Ovary (tissue), 9 donors: ENCODE results near the gene TDRD9. TPM values are rescaled to one million over a fixed set of nuclear protein-coding genes. Genes with fewer than 3 reads are reported as not detected.
A peak's percentile ranks its signal among the peaks of the same experiment; 100 is the strongest.

Source experiments
- DNase-seq, 5 donors: peaks; one replicate each; pipeline ENCODE4 v3.0.0-alpha.2; 2019 to 2020
- H3K27ac ChIP-seq, 2 donors: fragments of 200-600 bp; one replicate each; pipeline versions ENCODE4 v1.5.1 to v1.8.0; 2019 to 2022
- H3K27me3 ChIP-seq: fragments of 200-600 bp; one replicate; pipeline ENCODE4 v1.8.0; 2022
- H3K36me3 ChIP-seq: fragments of 200-600 bp; sonication (generic); one replicate; pipeline ENCODE4 v1.5.1; 2019
- H3K4me1 ChIP-seq: one replicate; pipeline ENCODE4 v1.8.1; 2013; ENCODE audit warnings: mild to moderate bottlenecking, moderate library complexity; ENCODE audit not compliant: insufficient read depth
- H3K4me3 ChIP-seq: fragments of 200-600 bp; sonication (generic); one replicate; pipeline ENCODE4 v1.5.1; 2017
- H3K9me3 ChIP-seq, 2 donors: fragments of 200-600 bp in 1 of 2; sonication (generic) in 1 of 2; one replicate each; pipeline versions ENCODE4 v1.5.1 to v1.8.1; 2013 to 2019; ENCODE audit warnings: mild to moderate bottlenecking in 1 of 2, moderate library complexity in 1 of 2
- EP300 ChIP-seq: sonication (generic); formaldehyde crosslinking; IDR thresholded peaks from one replicate; pipeline ENCODE4 v1.6.1; 2017; ENCODE audit warnings: antibody characterized with exemption
- POLR2A ChIP-seq: fragments of 450-650 bp; IDR thresholded peaks from one replicate; pipeline ENCODE4 v1.6.1; 2017; ENCODE audit warnings: antibody characterized with exemption, mild to moderate bottlenecking, moderate library complexity
- WGBS, 3 donors: extraction: QIAGEN DNeasy Blood & Tissue Kit in 1 of 3; methylation state at CpG; one replicate each; pipeline versions ENCODE4 v1.1.5 to v1.1.7; 2013 to 2017; 5-methylcytosine and 5-hydroxymethylcytosine counted together
- intact Hi-C, 4 donors: fragments of 100-400 bp; cut with DNase I; formaldehyde crosslinking; loops; one replicate each; pipeline versions ENCODE4 v1.11.0 to v1.15.1; 2022 to 2023
- polyA plus RNA-seq, 2 donors: library from polyadenylated mRNA; stranded (reverse); fragments of 200-250 nt in 1 of 2; fragments of 350-450 nt in 1 of 2; fragmentation: Illumina TruSeq in 1 of 2; extraction: RNeasy Lipid Tissue Mini Kit (QIAGEN cat#74804) in 1 of 2; gene quantifications; one replicate each; pipeline ENCODE4 v1.2.3, GENCODE V29; 2013 to 2014
- total RNA-seq, 7 donors: library from RNA; depleted of rRNA in 2 of 7; stranded (reverse); fragments of >200 nt in 2 of 7; fragmentation: NEBNext Ultra II Directional in 3 of 7; extraction: Animal tissue kit (Norgen Biotek cat#: 25700) in 3 of 7; gene quantifications; one replicate each; pipeline versions ENCODE4 v1.1.0 to v1.2.4, GENCODE V29; 2016 to 2023
- TF ChIP-seq, protein P1 (sequence below), 3 donors: fragments of 450-650 bp in 2 of 3; fragments of 200-600 bp in 1 of 3; IDR thresholded peaks; one replicate each; pipeline versions ENCODE4 v1.5.1 to v1.8.0; 2016 to 2022; ENCODE audit warnings: antibody characterized with exemption in 3 of 3, mild to moderate bottlenecking in 1 of 3
- donor health status: DM: no; HTN: no; CAD: no; lungs with moderate emphysema.
- donor health status: DM: no; HTN: no; CAD: no.
- donor health status: Bipolar disorder and iron deficiency.
- donor health status: DM: yes; HTN: yes; CAD: no.
- donor health status: DM: no; HTN: no; CAD: no.
- donor health status: DM: yes; HTN: yes; CAD: no.

TDRD9 gene
- total and polyA plus RNA-seq, 9 donors = 0.23 to 5.1 (median 0.83) TPM

DNA sequence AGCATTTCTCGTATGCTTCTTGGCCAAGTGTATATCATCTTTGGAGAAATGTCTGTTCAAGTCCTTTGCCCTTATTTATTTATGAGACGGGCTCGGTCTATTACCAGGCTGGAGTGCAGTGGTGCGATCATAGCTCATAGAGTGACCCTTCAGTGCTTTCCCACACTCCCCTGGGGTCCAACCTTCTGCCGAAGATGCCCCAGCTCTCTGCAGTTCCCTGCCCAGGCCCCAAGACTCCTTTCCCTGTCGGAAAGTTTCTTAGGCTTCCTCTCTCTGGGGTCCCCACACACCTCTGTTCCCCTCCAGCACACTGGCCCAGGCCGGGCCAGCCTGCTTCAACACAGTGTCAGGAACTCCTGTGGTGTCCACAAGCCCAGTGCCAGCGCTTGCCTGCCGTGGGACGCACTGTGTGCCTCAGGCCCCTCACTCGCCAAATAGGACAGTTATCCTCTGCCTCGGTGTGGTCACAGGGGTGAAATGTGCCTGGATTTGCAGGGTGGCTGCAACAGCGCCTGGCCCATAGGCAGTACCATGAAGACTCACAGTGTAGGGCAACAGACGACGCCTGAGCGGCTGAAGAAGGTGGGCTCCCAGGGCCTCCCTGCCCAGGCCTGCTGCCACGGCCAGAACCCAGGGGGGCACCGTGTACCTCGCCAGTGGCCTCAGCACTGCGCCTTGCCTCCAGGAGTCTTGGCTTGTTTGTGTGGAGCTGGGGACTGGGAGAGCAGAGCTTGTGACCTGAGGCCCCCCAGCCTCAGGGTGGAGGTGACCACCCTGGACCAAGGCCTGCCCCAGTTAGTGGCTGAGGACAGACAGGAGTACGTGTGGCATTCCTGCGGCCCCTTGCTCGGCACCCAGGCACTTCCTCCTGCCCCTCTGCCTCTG lies 152.4 kb downstream of the TDRD9 start:
- H3K4me1 ChIP-seq = peaks cover 8% of the 10 kb centered on the region
- no peaks in the 10 kb centered on the region for H3K9me3 ChIP-seq
- 95 to 98% (median 96%) methylated on average over 23 of the region's 23 CpGs for WGBS, 3 donors
- no peaks in the 10 kb centered on the region for H3K27me3 ChIP-seq
- no peaks in the 10 kb centered on the region for H3K36me3 ChIP-seq
- H3K4me3 ChIP-seq = no peak overlapping the region
- TF ChIP-seq, protein P1, sequence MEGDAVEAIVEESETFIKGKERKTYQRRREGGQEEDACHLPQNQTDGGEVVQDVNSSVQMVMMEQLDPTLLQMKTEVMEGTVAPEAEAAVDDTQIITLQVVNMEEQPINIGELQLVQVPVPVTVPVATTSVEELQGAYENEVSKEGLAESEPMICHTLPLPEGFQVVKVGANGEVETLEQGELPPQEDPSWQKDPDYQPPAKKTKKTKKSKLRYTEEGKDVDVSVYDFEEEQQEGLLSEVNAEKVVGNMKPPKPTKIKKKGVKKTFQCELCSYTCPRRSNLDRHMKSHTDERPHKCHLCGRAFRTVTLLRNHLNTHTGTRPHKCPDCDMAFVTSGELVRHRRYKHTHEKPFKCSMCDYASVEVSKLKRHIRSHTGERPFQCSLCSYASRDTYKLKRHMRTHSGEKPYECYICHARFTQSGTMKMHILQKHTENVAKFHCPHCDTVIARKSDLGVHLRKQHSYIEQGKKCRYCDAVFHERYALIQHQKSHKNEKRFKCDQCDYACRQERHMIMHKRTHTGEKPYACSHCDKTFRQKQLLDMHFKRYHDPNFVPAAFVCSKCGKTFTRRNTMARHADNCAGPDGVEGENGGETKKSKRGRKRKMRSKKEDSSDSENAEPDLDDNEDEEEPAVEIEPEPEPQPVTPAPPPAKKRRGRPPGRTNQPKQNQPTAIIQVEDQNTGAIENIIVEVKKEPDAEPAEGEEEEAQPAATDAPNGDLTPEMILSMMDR (IDR thresholded peaks at IDR 0.05) = no peak
- TF ChIP-seq EP300 = no peak
- TF ChIP-seq POLR2A = no peak
- no peak overlapping the region for H3K27ac ChIP-seq
- DNase-seq = peak in 2 of 5 donors; percentile 9 to 14
- intact Hi-C loops = loop anchor here in 3 of 4 donors (5.0 to 10.0 kb wide), 3 partner anchors 52 to 487 kb away; no protein-coding TSS in a partner anchor

DNA sequence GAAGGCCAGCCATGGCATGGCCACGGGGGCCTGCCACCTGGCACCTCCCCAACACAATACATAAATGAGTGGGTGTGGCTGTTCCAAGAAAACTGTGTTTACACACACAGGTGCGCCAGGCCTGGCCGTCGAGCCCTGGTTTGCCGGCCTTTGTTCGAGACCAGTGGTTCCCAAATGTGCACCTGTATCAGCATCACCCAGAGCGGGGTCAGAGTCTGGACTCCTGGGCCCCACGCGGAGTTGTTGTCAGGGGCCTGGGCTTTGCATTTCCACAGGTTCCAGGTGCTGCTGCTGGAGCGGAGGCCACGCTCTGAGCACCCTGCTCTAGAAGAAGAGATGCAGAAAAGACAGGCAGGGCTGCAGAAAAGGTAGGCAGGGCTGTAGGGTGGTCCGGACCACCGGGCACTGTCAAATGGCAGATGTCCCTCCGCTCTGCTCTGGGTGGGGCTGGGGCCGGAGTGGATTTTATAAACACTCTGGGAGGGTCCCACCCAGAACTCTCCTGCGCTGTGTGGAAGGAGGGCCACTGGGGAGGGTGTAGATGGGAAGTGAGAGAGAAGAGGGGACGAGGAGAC lies 153.1 kb downstream of the TDRD9 start:
- Histone ChIP-seq H3K27ac (no peak overlapping the region), H3K36me3 (no peaks in the 10 kb centered on the region), H3K4me3 (no peak overlapping the region), H3K27me3 (no peaks in the 10 kb centered on the region), H3K9me3 (no peaks in the 10 kb centered on the region), H3K4me1 (peaks cover 11% of the 10 kb centered on the region)
- intact Hi-C loops = loop anchor here in 3 of 4 donors (5.0 to 10.0 kb wide), 3 partner anchors 51 to 486 kb away; no protein-coding TSS in a partner anchor
- 90 to 97% (median 93%) methylated on average over 17 of the region's 17 CpGs for WGBS, 3 donors
- peak in 1 of 5 donors; percentile 22 for DNase-seq
- TF ChIP-seq, protein P1 (IDR thresholded peaks at IDR 0.05) = no peak

DNA sequence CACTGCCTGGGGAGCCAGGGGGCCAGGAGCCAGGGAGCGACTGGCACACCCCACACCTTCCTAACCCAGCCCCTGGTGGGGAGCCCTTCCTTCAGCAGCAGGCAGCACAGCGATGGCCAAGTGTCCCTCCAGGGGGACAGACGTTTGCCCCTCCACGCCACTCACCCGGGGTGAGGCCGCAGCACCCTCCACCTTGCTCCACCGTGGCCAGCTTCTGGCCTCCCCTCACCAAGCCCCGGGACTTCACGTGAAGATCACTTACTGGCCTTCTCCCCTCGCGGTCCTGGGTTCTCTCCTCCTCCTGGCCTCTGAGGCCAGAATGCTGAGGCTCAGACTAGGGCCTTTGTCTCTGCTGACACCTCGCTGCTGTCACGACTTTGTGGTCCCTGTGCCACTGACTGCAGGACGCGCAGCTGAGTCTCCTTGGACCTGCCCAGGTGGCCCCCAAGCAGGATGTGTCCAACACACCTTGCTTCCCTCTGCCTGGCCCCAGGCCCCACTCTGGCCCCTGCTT lies 153.8 kb downstream of the TDRD9 start:
- 90 to 92% (median 91%) methylated on average over 15 of the region's 15 CpGs for WGBS, 3 donors
- Histone ChIP-seq H3K4me1 (peaks cover 11% of the 10 kb centered on the region), H3K4me3 (no peak overlapping the region), H3K27ac (no peak overlapping the region), H3K36me3 (no peaks in the 10 kb centered on the region), H3K27me3 (no peaks in the 10 kb centered on the region), H3K9me3 (no peaks in the 10 kb centered on the region)
- peak in 2 of 5 donors; percentile 10 to 19 for DNase-seq
- TF ChIP-seq, protein P1 (IDR thresholded peaks at IDR 0.05) = no peak
- TF ChIP-seq POLR2A (no peak), EP300 (no peak)
- intact Hi-C loops = loop anchor here in 3 of 4 donors (5.0 to 10.0 kb wide), 3 partner anchors 50 to 485 kb away; no protein-coding TSS in a partner anchor

DNA sequence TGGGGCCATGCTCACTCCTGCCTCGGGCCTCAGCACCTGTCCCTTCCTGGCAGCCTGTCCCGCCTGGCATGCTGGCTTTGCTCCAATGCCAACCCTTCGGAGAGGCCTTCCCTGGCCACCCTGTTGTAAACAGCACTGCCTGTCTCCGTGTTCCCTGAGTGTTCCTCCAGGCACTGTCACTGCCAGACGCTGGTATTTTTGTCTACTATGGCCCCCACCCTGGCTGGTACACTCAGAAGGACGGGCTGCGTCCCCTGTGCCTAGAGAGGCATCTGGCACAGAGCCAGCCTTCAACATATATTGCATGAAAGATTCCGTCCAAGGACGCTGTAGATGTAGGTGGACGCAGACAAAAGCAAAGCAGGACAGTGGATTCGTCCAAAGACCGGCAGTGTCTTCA lies 154.6 kb downstream of the TDRD9 start:
- peak; percentile 14 to 45 (median 27) for DNase-seq
- H3K4me3 ChIP-seq = no peak overlapping the region
- no peaks in the 10 kb centered on the region for H3K9me3 ChIP-seq
- TF ChIP-seq EP300 = no peak
- no peak for TF ChIP-seq POLR2A
- TF ChIP-seq, protein P1 (IDR thresholded peaks at IDR 0.05) = no peak
- 77 to 83% (median 79%) methylated on average over 12 of the region's 12 CpGs for WGBS, 3 donors
- no peak overlapping the region for H3K27ac ChIP-seq
- no peaks in the 10 kb centered on the region for H3K27me3 ChIP-seq
- H3K4me1 ChIP-seq = peaks cover 13% of the 10 kb centered on the region
- no peaks in the 10 kb centered on the region for H3K36me3 ChIP-seq
- intact Hi-C loops = loop anchor here in 3 of 4 donors (5.0 to 10.0 kb wide), 3 partner anchors 49 to 484 kb away; no protein-coding TSS in a partner anchor
